ENCODE measurements around the gene CNIH3. TPM values are rescaled to one million over a fixed set of nuclear protein-coding genes. Genes with fewer than 3 reads are reported as not detected.
"Not testable (repeated sequence)": the region's sequence is repeated elsewhere in the genome, so short reads cannot be mapped to it uniquely, and the experiment has no call there.

CNIH3 gene
- total RNA-seq, 1 donor from 2014 or later: 0.99 TPM

DNA sequence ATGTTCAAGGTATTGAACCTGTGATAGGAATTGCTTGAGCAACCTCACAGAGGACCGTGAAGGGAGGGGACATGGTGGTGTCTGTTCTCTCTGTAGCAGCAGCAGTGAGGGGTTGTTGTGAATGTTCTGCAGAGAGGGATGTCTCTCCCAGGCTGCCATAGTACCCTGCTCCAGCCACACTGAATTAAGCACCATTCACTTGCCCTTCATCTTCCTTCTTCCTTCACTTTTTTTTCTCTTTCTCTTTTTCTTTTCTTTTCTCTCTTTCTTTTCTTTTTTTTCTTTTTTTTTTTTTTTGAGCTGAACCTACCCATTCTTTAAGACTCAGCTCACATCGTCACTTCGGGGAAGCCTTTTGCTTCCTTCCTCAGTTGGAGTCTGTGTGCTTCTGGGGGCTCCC, 89.5 kb downstream of the CNIH3 start:
- DNase-seq: no peak
- no peak for ATAC-seq
- intact Hi-C loops (cut with micrococcal nuclease): no loop called here

DNA sequence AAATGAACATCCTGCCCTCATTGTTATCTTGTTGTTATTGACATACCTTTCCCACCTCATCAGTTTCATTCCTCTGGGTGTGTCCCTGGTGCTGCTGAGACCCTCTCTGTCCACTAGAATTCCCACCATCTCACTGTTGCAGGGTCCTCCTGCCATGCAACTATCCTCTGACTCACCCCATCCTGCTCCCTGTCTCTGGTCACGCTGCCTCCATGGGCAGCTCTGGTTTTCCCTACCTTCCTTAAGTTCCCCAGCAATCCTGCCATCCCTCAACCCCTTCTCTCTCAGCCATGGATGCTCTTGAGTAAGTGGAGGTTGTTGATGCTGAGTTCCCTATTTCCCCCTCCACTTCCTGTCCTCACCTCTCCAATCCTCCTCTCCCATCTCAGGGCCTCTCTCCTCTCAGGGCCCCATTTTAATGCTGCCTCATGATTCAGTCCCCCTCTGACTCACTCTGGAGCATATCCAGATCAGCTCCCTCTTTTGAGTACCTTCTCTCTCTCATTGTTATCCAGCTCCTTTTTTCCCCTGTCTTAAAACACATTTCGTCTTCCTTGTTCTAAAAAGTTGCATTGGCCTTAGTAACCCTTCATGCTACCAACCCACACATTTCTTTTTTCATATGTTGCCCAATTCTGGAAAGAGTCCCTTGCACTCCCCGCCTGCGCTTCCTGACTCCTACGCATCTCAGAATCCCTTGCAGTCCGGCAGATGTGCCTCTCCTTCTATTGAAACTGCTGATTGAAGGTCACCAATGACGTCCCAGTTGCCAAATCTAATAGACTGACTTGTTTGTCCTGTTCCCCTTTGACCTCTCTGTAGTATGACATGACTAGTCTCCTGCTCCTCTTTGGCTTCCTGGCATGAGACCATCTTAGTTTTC, 92.0 kb downstream of the CNIH3 start:
- intact Hi-C loops (cut with micrococcal nuclease): no loop called here
- ATAC-seq (no peak), DNase-seq (no peak)

DNA sequence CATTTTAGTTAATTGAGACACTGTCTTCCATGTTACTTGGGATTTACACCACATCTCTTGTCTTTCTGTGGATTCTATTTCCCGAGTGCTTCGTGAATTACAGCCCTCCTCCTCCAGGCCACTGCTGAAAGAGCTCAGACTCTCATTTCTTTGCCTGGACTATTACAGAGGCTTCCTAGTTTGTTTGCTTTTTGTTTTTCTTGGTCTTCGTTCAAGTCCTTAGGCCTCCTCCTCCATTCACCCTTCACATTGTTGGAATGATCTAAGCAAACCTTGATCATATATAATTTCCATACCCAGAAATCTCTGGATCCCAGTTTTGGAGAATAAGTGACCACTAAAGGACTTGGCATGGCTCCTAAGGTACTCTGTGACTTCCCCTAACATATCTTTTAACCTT, 94.1 kb downstream of the CNIH3 start:
- ATAC-seq (no peak), DNase-seq (no peak)
- intact Hi-C loops (cut with micrococcal nuclease): no loop called here

DNA sequence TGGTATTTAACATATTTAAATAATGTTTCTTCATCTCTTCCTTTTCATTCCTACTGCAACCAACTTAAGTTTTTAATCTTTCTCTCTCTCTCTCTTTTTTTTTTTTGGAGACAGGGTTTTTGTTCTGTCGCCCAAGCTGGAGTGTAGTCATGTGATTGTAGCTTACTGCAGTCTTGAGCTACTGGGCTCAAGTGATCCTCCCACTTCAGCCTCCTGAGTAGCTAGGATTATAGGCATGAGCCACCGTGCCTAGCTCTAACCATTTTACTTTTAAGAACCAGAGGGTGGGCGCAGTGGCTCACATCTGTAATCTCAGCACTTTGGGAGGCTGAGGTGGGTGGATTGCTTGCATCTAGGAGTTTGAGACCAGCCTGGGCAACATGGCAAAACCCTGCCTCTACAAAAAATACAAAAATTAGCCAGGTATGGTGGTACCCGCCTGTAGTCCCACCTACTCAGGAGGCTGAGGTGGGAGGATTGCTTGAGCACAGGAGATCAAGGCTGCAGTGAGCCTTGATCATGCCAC, 95.2 kb downstream of the CNIH3 start:
- intact Hi-C loops (cut with micrococcal nuclease); DNase-seq; ATAC-seq: not testable (repeated sequence)

DNA sequence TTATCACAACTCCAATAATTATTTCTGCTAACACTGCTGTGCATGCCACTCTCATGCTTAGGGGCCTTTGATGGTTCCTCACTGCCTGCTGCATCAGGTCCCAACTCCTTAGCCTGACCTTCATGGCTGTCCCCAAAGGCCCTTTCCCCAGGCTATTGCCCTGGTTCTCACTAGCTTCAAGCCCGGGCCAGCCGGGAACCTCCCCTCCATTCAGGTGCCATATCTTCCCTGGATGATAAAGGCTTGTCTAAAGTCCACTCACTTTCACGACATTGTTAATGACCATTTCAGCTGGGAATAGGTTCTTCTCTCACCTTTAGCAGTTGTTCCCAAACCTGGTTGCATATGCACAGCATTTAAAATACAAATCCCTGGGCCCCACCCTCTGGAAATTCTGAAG, 95.8 kb downstream of the CNIH3 start:
- no peak for DNase-seq
- intact Hi-C loops (cut with micrococcal nuclease): no loop called here
- no peak for ATAC-seq

DNA sequence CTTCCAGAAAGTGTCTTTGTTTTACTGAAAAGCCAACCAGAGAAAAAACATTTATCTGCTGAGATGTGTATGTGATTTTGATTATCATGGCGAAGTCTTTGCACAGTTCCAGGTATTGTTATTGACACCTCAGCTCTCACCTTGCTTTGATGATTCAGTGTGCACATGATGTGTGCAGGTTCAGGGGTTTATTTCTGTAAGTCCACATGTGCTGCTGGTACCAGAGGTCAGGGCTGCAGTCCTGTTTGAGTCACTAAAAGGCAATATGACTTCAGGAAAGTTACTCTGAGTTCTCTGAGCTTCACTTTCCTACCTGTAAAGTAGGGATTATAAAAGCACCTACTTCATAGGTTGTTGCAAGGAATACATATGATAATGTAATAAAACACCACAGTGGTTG, 97.1 kb downstream of the CNIH3 start:
- intact Hi-C loops (cut with micrococcal nuclease): no loop called here
- ATAC-seq (no peak), DNase-seq (no peak)

DNA sequence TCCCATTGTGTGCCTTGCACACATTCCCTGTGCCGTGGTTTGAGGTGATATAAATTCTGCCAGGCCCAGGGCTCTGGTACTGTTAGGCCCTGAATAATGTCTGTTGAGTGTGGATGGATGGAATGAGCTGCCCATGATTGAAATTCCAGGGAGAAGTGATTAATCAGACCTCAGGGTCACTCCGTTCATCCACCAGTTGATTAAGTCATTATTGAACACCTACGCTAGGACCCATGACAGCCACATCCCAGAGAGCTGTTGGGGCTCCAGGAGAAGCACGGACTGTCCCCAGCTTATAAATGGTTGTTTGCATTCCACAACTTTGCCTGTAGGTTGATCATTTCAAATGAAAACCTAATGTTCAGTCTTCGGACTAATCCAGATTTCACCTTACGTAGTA, 98.4 kb downstream of the CNIH3 start:
- no peak for DNase-seq

DNA sequence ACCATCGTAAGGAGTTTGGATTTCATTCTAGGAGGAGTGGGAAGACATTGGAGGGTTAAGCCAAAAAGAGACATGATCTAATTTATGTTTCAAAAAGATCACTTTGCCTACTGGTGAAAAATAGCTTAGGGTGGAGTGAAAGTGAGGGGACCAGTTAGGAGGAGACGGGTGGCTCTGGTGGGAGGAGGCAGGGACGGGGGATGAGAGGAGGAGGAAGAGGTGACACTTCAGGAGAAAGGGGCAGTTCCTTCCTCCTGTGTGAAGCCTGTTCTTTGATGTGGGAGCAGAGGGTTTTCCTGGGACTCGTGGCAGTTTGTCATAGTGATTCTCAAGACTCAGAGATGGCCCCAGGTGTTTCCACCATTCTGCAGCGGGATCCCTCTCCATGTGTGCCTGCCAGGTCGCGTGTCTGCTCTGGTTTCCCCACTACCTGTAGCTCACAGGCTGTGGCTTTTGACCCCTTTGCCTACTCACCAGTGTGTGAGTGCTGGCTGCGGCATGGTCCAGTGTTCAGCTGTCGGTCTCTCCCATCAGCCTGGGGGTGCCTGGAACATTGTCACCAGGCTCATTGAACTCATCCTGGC, 102.4 kb downstream of the CNIH3 start:
- intact Hi-C loops (cut with micrococcal nuclease): no loop called here
- no peak for ATAC-seq
- no peak for DNase-seq

More for the DNA sequence above, 98.4 kb downstream of the CNIH3 start:
- intact Hi-C loops (cut with micrococcal nuclease): no loop called here
- ATAC-seq: no peak

DNA sequence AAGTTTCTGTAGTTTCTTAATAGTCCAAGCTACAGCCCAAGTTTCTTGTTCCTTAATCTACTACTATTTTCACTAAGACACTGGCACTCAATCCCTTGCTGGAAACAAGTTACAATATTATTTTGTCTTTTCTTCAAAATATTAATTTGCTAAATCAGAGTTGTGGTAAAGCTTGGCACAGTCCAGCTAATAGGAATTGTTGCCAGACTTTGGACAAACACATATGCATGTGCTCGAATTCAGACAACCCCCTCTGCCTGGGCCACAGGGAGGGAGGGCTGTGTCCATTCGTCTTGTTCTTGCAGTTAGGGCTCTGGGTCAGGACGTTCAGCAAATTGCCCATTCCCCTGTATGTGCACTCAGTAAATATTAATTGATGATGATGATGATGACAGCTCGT, 103.6 kb downstream of the CNIH3 start:
- DNase-seq (no peak), ATAC-seq (no peak)
- intact Hi-C loops (cut with micrococcal nuclease): no loop called here

DNA sequence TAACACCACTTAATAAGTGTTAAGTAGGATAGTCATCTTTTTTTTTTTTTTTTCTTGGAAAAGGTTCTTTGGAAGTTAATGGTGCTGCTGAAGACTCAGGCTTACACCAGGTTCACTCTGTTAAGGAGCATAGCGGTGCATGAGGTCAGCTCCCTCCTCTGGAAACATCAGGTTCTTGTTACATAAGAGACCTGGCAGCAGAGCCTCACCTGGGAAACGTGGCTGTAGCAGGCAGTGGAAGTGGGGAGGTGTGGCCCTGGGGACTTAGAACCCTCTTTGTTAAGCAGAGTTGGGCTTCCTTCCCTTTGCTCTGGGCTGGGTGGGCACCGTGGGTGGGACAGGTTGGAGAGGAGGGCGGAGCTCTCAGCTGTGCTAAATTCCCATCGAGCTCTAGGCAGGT, 104.1 kb downstream of the CNIH3 start:
- intact Hi-C loops (cut with micrococcal nuclease): no loop called here
- DNase-seq (no peak), ATAC-seq (no peak)

DNA sequence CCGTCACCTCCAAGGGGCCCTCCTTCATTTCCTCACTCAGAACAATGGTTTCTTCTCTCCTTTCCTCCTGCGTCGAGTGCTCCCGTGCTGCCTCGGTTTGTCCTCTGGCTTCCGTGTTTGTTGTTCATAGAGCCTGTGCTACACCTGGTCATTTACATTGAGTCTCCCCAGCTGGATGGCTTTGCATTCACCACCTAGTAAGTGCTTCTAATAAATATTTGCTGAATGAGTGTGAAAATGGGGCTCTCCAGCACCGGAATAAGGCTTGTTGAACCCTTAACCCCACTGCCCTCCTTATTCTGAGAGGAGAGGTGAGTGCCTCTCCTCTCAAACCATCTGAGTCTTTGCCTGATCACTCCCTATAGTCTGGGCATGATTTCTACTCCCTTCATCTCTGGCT, 104.9 kb downstream of the CNIH3 start:
- ATAC-seq: no peak
- intact Hi-C loops (cut with micrococcal nuclease): no loop called here
- DNase-seq: no peak

DNA sequence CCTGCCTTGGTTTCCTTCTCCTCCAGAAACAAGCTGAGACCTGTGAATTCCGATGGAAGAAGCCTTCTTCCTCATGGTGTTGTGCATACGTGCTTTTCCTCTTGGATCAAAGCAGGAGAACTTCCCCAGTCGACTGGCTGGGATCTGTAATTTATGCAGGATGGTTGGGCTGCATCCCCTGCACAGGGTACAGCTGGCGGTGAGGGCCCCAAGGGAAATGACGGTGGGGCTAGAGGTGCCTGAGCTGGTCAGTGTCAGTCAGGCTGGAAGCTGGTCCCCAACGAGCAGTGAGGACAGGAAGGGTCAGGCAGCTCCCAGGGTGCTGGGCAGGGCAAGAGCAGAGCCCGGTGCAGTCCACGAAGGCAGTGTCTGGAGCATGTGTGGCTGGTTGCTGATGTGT, 106.7 kb downstream of the CNIH3 start:
- intact Hi-C loops (cut with micrococcal nuclease): no loop called here
- DNase-seq (no peak), ATAC-seq (no peak)

DNA sequence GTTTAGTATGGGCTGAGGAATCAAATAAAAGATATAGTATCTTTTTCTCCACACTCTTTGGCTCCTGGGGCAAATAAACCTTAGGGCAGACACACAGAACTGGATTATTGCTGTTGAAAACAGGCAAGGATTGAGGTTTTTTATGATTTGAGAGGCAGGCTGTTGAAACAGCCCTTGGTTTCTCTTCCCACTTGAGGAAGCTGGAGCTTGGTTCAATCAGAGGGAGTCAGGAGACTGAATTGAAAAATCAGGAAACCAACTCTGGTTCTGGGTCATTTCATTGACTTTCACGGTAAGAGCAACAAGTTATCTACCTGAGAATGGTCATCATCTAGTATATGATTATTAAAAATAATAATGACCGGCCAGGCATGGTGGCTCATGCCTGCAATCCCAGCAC, 108.4 kb downstream of the CNIH3 start:
- no peak for ATAC-seq
- DNase-seq: no peak
- intact Hi-C loops (cut with micrococcal nuclease): no loop called here

DNA sequence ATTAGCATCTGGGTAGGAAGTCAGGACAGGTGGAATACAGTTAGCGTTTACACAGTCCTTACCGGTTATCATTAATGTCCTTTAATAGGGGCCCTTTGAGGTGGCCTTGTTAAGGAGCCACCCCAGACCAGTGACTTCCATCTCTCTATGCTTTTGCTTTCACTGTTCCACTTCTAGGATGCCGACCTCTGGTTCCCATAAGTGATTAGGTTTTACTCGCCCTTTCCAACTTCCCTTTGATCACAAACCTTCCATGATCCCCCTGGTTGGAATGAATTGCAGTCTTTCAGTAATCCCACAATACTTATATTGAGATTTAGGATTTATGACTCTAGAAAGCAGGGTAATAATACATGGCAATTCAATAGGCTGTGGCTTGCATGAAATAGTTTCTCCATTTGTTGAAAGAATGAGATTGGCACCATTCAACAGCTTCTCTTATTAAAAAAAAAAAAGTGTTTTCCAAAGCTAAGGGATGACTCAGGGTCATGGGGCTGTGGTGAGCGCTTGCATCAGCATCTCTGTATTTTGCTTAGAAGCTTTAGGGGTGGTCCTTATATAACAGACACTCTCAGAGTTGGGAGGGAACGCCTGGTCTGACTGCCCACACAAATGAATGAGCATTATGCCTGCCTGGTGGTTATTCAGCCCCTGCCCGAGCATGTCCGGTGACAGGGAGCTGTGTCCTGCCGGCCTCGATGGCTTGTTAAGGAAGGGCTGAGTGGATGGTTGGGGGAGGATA, 110.5 kb downstream of the CNIH3 start:
- ATAC-seq (peak; percentile 60), DNase-seq (no peak)
- intact Hi-C loops (cut with micrococcal nuclease): no loop called here

DNA sequence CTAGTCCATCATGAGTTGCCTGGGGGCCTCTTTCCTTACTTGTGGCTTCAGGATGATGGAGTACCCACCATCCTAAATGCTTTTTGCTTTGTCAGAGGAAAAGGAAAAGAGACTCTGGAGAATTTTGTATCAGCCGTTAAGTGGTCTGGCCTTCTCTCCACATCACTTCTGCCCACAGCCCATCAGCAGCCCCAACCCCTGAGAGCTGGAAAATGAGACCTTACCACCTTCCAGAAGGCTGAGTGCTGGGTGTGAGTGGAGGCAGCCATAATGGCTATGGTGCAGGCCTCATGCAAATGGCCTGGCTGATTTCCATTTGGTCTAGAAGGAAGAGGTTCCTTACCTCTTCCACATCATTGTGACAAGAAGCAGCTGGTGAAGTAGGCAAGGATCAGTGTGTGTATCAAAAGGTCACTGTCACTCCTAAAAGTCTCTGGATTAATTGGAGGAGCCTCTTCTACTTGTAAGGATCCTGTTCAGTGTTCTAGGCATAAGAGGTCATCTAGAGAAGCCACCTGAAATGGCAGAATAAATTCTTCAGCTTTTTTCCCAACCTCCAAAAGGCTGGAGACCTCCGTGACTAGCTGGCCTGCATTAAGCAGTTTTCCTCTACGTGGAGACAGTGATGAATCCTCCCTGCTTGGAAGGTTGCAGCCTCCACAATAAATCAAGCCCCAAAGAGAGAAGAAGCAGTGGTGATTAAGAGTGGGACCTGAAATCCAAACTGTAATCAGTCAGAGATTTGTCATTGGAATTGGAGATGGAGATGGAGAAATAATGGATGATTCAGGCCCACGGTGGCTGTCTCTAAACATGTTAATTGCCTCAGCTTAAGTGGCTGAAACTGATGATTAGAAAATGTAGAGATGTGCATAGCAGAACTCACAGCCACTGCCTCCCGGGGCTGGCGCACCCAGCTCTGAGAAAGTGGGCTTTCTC, 111.5 kb downstream of the CNIH3 start:
- intact Hi-C loops (cut with micrococcal nuclease): no loop called here
- DNase-seq (no peak), ATAC-seq (no peak)

DNA sequence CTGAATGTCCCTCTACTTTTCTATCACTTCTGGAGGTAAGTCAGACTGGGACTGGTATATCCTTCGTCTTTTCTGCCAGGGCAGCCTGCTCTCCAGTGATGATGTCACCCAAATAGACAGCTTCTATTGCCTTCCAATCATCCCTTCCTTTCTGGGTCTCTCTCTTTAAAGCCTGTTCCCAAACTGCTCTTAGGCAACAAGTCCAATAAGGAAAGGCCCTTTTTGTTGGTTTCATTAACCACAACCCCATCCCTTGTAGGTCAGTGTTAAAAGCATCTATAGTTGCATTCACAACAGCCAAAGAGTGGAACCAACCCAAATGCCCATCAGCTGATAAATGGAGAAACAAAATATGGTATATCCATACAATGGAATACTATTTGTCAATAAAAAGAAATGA, 114.4 kb downstream of the CNIH3 start:
- no peak for ATAC-seq
- no peak for DNase-seq
- intact Hi-C loops (cut with micrococcal nuclease): no loop called here

DNA sequence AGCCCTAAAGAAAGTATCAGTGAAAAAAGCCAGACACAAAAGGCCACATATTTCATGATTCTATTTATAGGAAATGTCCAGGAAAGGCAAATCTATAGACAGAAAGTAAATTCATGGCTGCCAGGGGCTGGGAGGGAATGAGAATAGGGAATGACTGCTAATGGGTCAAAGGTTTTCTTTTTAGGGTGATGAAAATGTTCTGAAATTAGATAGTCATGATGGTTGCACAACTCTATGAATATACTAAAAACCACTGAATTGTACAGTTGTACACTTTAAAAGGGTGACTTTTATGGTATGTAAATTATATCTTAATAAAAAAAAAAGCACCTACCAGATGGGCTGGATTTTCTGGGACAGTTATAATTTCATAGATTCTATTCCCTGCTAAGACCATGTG, 114.8 kb downstream of the CNIH3 start:
- ATAC-seq (no peak), DNase-seq (no peak)
- intact Hi-C loops (cut with micrococcal nuclease): no loop called here

DNA sequence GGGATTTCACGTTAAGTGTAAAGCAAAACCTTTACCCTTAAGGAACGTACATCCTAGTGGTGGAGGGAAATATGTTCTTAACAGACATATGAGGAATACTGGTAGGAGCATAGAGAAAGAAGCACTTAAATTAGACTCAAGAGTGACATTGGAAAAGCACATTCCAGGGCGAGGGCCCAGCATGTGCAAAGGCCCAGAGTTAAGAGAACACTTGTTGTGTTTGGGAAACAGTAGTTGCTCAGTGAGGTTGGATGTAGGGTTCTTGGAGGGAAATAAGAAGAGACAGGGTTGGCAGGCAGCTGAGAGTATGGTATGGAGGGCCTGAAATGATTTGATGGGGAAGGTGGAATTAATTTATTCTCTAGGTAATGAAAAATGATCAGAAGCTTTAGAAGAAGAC, 115.5 kb downstream of the CNIH3 start:
- DNase-seq: no peak
- no peak for ATAC-seq
- intact Hi-C loops (cut with micrococcal nuclease): no loop called here

DNA sequence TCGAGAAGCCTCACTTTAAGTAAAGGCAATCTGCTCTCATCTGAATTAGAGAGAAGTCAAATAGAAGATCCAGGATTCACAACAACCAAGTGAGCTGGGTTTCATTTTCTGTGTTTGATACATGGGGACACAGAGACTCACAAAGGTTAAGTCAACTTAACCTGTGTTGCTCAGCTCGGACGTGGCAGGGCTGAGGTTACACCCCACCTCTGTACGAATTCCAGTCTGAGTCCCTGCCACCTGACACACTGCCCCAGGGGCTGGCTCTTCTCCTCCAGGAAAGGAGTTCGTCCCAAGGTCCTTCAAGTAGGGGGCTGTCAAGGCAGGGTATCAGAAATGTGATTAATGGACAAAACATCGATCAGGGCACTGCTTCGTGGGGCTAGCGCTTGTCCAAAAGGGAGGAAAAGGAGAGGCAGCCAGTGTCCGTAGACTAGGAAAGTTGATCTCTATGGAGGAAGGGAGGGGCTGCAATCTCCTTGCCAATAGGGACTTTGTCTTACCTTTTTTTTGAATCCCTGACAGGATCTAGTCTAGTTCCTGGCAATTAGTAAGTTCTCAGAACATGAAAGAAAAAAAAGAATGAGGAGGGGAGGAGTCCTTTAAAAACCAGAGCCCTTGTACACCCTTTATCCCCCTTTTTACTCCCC, 116.4 kb downstream of the CNIH3 start:
- intact Hi-C loops (cut with micrococcal nuclease): no loop called here
- DNase-seq: no peak
- ATAC-seq: no peak
